DMS53 (cell line): ENCODE results near the gene MLLT3.

Experiments
- DNase-seq: peaks from one replicate; lab custom pipeline; 2025; lab: John Stamatoyannopoulos, UW

Gene MLLT3

GRCh38 chr9:20622330-20623020 is at the start of gene MLLT3:
TSS of gene MLLT3 (minus strand) at chr9:20622499.
- peak; percentile 93 for DNase-seq

GRCh38 chr9:20671635-20672034 is 49.3 kb upstream of the MLLT3 start:
- DNase-seq = no peak

GRCh38 chr9:20670395-20670794 is 48.1 kb upstream of the MLLT3 start:
- DNase-seq = no peak

- no peak for DNase-seq
Observed at GRCh38 chr9:20664501-20664900, 42.2 kb upstream of the MLLT3 start.

GRCh38 chr9:20663133-20663532 is 40.8 kb upstream of the MLLT3 start:
- DNase-seq = no peak

- no peak for DNase-seq
Observed at GRCh38 chr9:20662156-20662555, 39.9 kb upstream of the MLLT3 start.

- no peak for DNase-seq
Observed at GRCh38 chr9:20659474-20659967, 37.2 kb upstream of the MLLT3 start.

GRCh38 chr9:20658677-20659473 is 36.6 kb upstream of the MLLT3 start:
- peak; percentile 23 for DNase-seq

- peak; percentile 2 for DNase-seq
Observed at GRCh38 chr9:20658246-20658667, 36.0 kb upstream of the MLLT3 start.

- DNase-seq = no peak
Observed at GRCh38 chr9:20651939-20652338, 29.6 kb upstream of the MLLT3 start.

GRCh38 chr9:20650750-20651299 is 28.5 kb upstream of the MLLT3 start:
- peak; percentile 15 for DNase-seq

GRCh38 chr9:20650313-20650712 is 28.0 kb upstream of the MLLT3 start:
- DNase-seq = no peak

GRCh38 chr9:20649381-20649780 is 27.1 kb upstream of the MLLT3 start:
- no peak for DNase-seq

GRCh38 chr9:20646656-20647055 is 24.4 kb upstream of the MLLT3 start:
- DNase-seq = no peak

- no peak for DNase-seq
Observed at GRCh38 chr9:20643660-20644059, 21.4 kb upstream of the MLLT3 start.

- DNase-seq = no peak
Observed at GRCh38 chr9:20642045-20642444, 19.7 kb upstream of the MLLT3 start.

GRCh38 chr9:20640331-20641187 is 18.3 kb upstream of the MLLT3 start:
- DNase-seq = peak; percentile 14

GRCh38 chr9:20636888-20637440 is 14.7 kb upstream of the MLLT3 start:
- no peak for DNase-seq

GRCh38 chr9:20634895-20635294 is 12.6 kb upstream of the MLLT3 start:
- no peak for DNase-seq

GRCh38 chr9:20632705-20633104 is 10.4 kb upstream of the MLLT3 start:
- no peak for DNase-seq

- no peak for DNase-seq
Observed at GRCh38 chr9:20630241-20630943, 8.1 kb upstream of the MLLT3 start.
